Mesenchymal stem cell (in vitro differentiated cells and primary cell): ENCODE measurements around the gene HAUS3.
"Not testable (repeated sequence)": the region's sequence is repeated elsewhere in the genome, so short reads cannot be mapped to it uniquely, and the experiment has no call there.

Experiments
- DNase-seq: peaks from one replicate; pipeline ENCODE4 v3.0.0-alpha.2; 2013
- H2AFZ ChIP-seq: one replicate; pipeline ENCODE4 v1.6.1; 2013; ENCODE audit warnings: low read depth, mild to moderate bottlenecking, control low read depth, inconsistent platforms, low read length, moderate library complexity
- H2AK5ac ChIP-seq: 2 replicates; pipeline ENCODE4 v1.6.1; 2013; ENCODE audit warnings: low read length, moderate library complexity, mild to moderate bottlenecking, inconsistent platforms; ENCODE audit not compliant: severe bottlenecking
- H2BK120ac ChIP-seq: one replicate; pipeline ENCODE4 v1.6.1; 2013; ENCODE audit warnings: low read depth, mild to moderate bottlenecking, inconsistent platforms, low read length, moderate library complexity
- H2BK12ac ChIP-seq, 2 experiments: one replicate each; pipeline ENCODE4 v1.6.1; 2013; ENCODE audit warnings: inconsistent platforms in 2 of 2, low read length in 2 of 2, mild to moderate bottlenecking in 2 of 2, moderate library complexity in 2 of 2, control low read depth in 1 of 2
- H2BK15ac ChIP-seq: one replicate; pipeline ENCODE4 v1.6.1; 2013; ENCODE audit warnings: mild to moderate bottlenecking, low read depth, inconsistent platforms; ENCODE audit not compliant: poor library complexity, severe bottlenecking
- H2BK5ac ChIP-seq: 2 replicates; pipeline ENCODE4 v1.6.1; 2013; ENCODE audit warnings: low read depth, mild to moderate bottlenecking, low read length, control low read depth, inconsistent platforms; ENCODE audit not compliant: poor library complexity, severe bottlenecking
- H3K14ac ChIP-seq, 2 experiments: one replicate each; pipeline ENCODE4 v1.6.1; 2013; ENCODE audit warnings: inconsistent platforms in 2 of 2, low read length in 2 of 2, control low read depth in 1 of 2, mild to moderate bottlenecking in 1 of 2, moderate library complexity in 1 of 2
- H3K18ac ChIP-seq, 2 experiments: one replicate each; pipeline ENCODE4 v1.6.1; 2013; ENCODE audit warnings: inconsistent platforms in 2 of 2, low read length in 2 of 2, control low read depth in 1 of 2, low read depth in 1 of 2, mild to moderate bottlenecking in 1 of 2
- H3K23ac ChIP-seq, 2 experiments: one replicate each; pipeline ENCODE4 v1.6.1; 2013; ENCODE audit warnings: inconsistent platforms in 2 of 2, low read length in 2 of 2, mild to moderate bottlenecking in 2 of 2, moderate library complexity in 2 of 2, control low read depth in 1 of 2
- H3K27ac ChIP-seq: 2 replicates; pipeline ENCODE4 v1.5.1; 2013; ENCODE audit warnings: mild to moderate bottlenecking, moderate library complexity, low read length, control low read depth, inconsistent platforms; ENCODE audit not compliant: poor library complexity, severe bottlenecking
- H3K27me3 ChIP-seq, 2 experiments: 2 replicates each; pipeline versions ENCODE4 v1.6.1 to v1.7.0; 2013; ENCODE audit warnings: low read length in 2 of 2, mild to moderate bottlenecking in 2 of 2, moderate library complexity in 2 of 2, control low read depth in 1 of 2, inconsistent platforms in 1 of 2; ENCODE audit not compliant: control insufficient read depth in 1 of 2, insufficient read depth in 1 of 2
- H3K36me3 ChIP-seq, 2 experiments: 2 replicates each; pipeline versions ENCODE4 v1.6.1 to v1.7.0; 2013; ENCODE audit warnings: low read length in 2 of 2, control low read depth in 1 of 2, inconsistent platforms in 1 of 2, low read depth in 1 of 2, mild to moderate bottlenecking in 1 of 2; ENCODE audit not compliant: insufficient read depth in 2 of 2, control insufficient read depth in 1 of 2
- H3K4ac ChIP-seq, 2 experiments: one replicate each; pipeline ENCODE4 v1.6.1; 2013; ENCODE audit warnings: inconsistent platforms in 2 of 2, low read length in 2 of 2, mild to moderate bottlenecking in 2 of 2, moderate library complexity in 2 of 2, control low read depth in 1 of 2, low read depth in 1 of 2
- H3K4me1 ChIP-seq: 2 replicates; pipeline ENCODE4 v1.6.1; 2013; ENCODE audit warnings: low read depth, low read length, control low read depth; ENCODE audit not compliant: control insufficient read depth, insufficient read depth
- H3K4me2 ChIP-seq: 2 replicates; pipeline ENCODE4 v1.6.1; 2013; ENCODE audit warnings: low read length, mild to moderate bottlenecking, inconsistent platforms; ENCODE audit not compliant: poor library complexity, severe bottlenecking
- H3K4me3 ChIP-seq, 2 experiments: 2 replicates each; pipeline versions ENCODE4 v1.5.1 to v1.7.0; 2013; ENCODE audit warnings: low read length in 2 of 2, mild to moderate bottlenecking in 2 of 2, control low read depth in 1 of 2, low read depth in 1 of 2; ENCODE audit not compliant: insufficient read depth in 1 of 2
- H3K79me1 ChIP-seq: replicated peaks from 2 replicates; pipeline ENCODE4 v1.6.1; 2013; ENCODE audit warnings: mild to moderate bottlenecking, control low read depth, low read length, inconsistent platforms; ENCODE audit not compliant: poor library complexity, severe bottlenecking
- H3K9ac ChIP-seq: 2 replicates; pipeline ENCODE4 v1.7.0; 2013; ENCODE audit warnings: mild to moderate bottlenecking, low read length, moderate library complexity
- H3K9me3 ChIP-seq: 2 replicates; pipeline ENCODE4 v1.7.0; 2013; ENCODE audit warnings: mild to moderate bottlenecking, low read length; ENCODE audit not compliant: control insufficient read depth
- H4K8ac ChIP-seq: one replicate; pipeline ENCODE4 v1.6.1; 2013; ENCODE audit warnings: inconsistent platforms, mild to moderate bottlenecking, low read length, moderate library complexity
- H4K91ac ChIP-seq: one replicate; pipeline ENCODE4 v1.6.1; 2013; ENCODE audit warnings: mild to moderate bottlenecking, low read length, inconsistent platforms
- WGBS: methylation state at CpG from one replicate; pipeline ENCODE4 v1.1.7; 2013; ENCODE audit warnings: mixed read lengths; 5-methylcytosine and 5-hydroxymethylcytosine counted together

The HAUS3 gene

DNA sequence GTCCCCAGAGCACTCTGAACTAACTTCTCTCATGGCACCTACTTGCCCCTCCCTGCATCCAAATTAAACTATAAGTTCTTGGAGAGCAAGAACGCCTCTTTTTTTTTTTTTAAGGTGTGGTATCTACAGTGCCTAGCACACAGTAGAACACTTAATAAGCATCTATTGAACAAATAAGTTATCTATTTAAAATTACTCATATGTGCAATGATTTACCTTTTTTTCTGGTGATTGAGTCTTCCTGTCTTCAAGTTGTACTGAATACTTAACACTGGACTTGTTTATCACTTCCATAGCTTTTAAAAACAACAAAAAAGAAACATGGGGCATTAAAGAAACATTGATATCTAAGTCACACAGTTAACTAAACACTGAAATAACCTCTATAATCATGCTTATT, 29.1 kb downstream of the HAUS3 start:
- peaks cover 6% of the 10 kb centered on the region for H3K4me1 ChIP-seq
- H2AK5ac ChIP-seq: no peak overlapping the region
- no peak overlapping the region for H2BK15ac ChIP-seq
- no peak overlapping the region for H3K4me3 ChIP-seq
- H3K4ac ChIP-seq: no peak overlapping the region
- H3K27me3 ChIP-seq: no peaks in the 10 kb centered on the region
- peaks cover 0 to 2% of the 10 kb centered on the region in 2 experiments for H3K36me3 ChIP-seq
- no peak overlapping the region for H2BK120ac ChIP-seq
- H3K79me1 ChIP-seq: no peaks in the 10 kb centered on the region
- no peak overlapping the region for H3K27ac ChIP-seq
- no peak overlapping the region for H2BK12ac ChIP-seq
- no peak overlapping the region for H3K4me2 ChIP-seq
- H3K23ac ChIP-seq: no peak overlapping the region
- H2AFZ ChIP-seq: no peak overlapping the region
- no peak overlapping the region for H2BK5ac ChIP-seq
- H3K14ac ChIP-seq: no peak overlapping the region
- no peak overlapping the region for H3K9ac ChIP-seq
- no peaks in the 10 kb centered on the region for H3K9me3 ChIP-seq
- no peak overlapping the region for H3K18ac ChIP-seq
- DNase-seq: no peak
- no peak overlapping the region for H4K8ac ChIP-seq
- no CpG with 5 or more reads among the region's 1 CpG for WGBS
- no peak overlapping the region for H4K91ac ChIP-seq

DNA sequence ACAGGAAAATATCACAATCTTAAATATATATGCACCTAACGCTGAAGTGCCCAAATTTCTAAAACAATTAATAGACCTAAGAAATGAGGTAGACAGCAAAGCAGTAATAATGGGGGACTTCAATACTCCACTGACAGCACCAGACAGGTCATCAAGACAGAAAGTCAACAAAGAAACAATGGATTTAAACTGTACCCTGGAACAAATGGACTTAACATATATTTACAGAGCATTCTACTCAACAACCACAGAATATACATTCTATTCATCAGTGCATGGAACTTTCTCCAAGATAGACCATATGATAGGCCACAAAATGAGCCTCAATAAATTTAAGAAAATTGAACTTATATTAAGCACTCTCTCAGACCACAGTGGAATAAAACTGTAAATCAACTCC, 39.1 kb downstream of the HAUS3 start:
- not testable (repeated sequence) for H2AK5ac ChIP-seq, DNase-seq, H2BK120ac ChIP-seq, H3K18ac ChIP-seq, H4K91ac ChIP-seq, H3K9me3 ChIP-seq, H3K23ac ChIP-seq, H3K4me2 ChIP-seq, H2AFZ ChIP-seq, H2BK5ac ChIP-seq, H3K4me1 ChIP-seq, H4K8ac ChIP-seq, H3K9ac ChIP-seq, H3K27ac ChIP-seq, H2BK15ac ChIP-seq, H3K14ac ChIP-seq, H3K4me3 ChIP-seq, H3K79me1 ChIP-seq, H3K27me3 ChIP-seq, H3K4ac ChIP-seq, H2BK12ac ChIP-seq
- WGBS: 100% methylated on average over 1 of the region's 1 CpG
- H3K36me3 ChIP-seq: peaks cover 0 to 16% of the 10 kb centered on the region in 2 experiments

DNA sequence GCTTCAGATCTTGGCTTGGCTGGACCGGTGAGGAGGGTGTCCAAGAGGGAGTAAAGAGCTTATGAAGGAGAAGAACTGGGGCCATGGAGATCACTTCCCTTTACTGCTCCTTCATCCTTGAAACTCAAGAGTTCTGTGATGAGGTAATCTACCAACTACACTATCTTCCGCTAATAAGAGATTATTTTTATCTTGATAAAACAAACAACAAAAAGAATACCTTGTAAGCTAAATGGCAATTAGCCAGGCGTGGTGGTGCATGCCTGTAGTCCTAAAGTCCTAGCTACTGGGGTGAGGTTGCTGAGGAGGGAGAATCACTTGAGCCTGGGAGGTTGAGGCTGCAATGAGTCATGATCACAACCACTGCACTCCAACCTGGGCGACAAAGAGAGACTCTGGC, 47.4 kb downstream of the HAUS3 start:
- Histone ChIP-seq H3K4me3 (no peak overlapping the region), H3K9me3 (peaks cover 3% of the 10 kb centered on the region), H2BK120ac (no peak overlapping the region), H2BK5ac (no peak overlapping the region), H3K27ac (no peak overlapping the region), H2AFZ (no peak overlapping the region), H2BK15ac (no peak overlapping the region), H3K79me1 (no peaks in the 10 kb centered on the region), H3K18ac (no peak overlapping the region), H3K4ac (no peak overlapping the region), H3K27me3 (no peaks in the 10 kb centered on the region), H3K14ac (no peak overlapping the region), H2AK5ac (no peak overlapping the region), H3K4me1 (no peaks in the 10 kb centered on the region), H3K36me3 (peaks cover 5 to 28% of the 10 kb centered on the region in 2 experiments), H3K9ac (no peak overlapping the region), H4K8ac (no peak overlapping the region), H3K23ac (no peak overlapping the region), H3K4me2 (no peak overlapping the region), H2BK12ac (no peak overlapping the region), H4K91ac (no peak overlapping the region)
- 54% methylated on average over 1 of the region's 4 CpGs for WGBS
- no peak for DNase-seq

GRCh38 chr4:2193326-2193725, 48.6 kb downstream of the HAUS3 start:
- Histone ChIP-seq H4K91ac (no peak overlapping the region), H3K4me2 (no peak overlapping the region), H3K14ac (no peak overlapping the region), H4K8ac (no peak overlapping the region), H3K23ac (no peak overlapping the region), H3K79me1 (no peaks in the 10 kb centered on the region), H3K18ac (no peak overlapping the region), H3K27me3 (no peaks in the 10 kb centered on the region), H3K4ac (no peak overlapping the region), H3K4me1 (no peaks in the 10 kb centered on the region), H2AK5ac (no peak overlapping the region), H2BK120ac (no peak overlapping the region), H2BK12ac (no peak overlapping the region), H3K27ac (no peak overlapping the region), H3K4me3 (no peak overlapping the region), H2AFZ (no peak overlapping the region), H3K9ac (no peak overlapping the region), H2BK5ac (no peak overlapping the region), H2BK15ac (no peak overlapping the region), H3K36me3 (peaks cover 5 to 25% of the 10 kb centered on the region in 2 experiments), H3K9me3 (peaks cover 3% of the 10 kb centered on the region)
- no peak for DNase-seq
- WGBS: 97% methylated on average over 7 of the region's 7 CpGs
